PC-3 (cell line): ENCODE measurements around the gene PCNT.

ENCODE experiments used
- EZH2 ChIP-seq: fragments of 300-600 bp; sonication (generic); IDR thresholded peaks from one replicate; pipeline ENCODE4 v1.6.1; 2017; ENCODE audit warnings: antibody characterized with exemption, mild to moderate bottlenecking, low read length; ENCODE audit not compliant: unreplicated experiment
- TF ChIP-seq, protein P1 (sequence below): fragments of 300-600 bp; sonication (generic); conservative IDR thresholded peaks from 2 replicates; pipeline ENCODE4 v1.5.1; 2017; ENCODE audit warnings: antibody characterized with exemption, low read depth, mild to moderate bottlenecking, low read length

DNA sequence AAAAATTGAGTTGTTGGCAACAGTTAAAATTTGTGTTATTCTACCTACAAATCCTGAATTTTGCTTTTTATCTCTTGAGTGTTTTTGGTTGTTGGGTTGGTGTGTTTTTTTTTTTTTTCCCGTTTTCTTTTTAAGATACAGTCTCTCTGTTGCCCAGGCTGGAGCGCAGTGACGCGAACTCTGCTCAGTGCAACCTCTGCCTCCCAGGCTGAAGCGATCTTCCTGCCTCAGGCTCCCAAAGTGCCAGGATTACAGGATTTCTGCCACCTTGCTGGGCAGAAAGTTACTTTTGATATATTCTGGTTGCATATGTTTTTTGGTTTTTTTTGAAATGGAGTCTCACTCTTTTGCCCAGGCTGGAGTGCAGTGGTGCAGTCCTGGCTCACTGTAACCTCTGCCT, 4.2 kb downstream of the PCNT start:
- TF ChIP-seq, protein P1, sequence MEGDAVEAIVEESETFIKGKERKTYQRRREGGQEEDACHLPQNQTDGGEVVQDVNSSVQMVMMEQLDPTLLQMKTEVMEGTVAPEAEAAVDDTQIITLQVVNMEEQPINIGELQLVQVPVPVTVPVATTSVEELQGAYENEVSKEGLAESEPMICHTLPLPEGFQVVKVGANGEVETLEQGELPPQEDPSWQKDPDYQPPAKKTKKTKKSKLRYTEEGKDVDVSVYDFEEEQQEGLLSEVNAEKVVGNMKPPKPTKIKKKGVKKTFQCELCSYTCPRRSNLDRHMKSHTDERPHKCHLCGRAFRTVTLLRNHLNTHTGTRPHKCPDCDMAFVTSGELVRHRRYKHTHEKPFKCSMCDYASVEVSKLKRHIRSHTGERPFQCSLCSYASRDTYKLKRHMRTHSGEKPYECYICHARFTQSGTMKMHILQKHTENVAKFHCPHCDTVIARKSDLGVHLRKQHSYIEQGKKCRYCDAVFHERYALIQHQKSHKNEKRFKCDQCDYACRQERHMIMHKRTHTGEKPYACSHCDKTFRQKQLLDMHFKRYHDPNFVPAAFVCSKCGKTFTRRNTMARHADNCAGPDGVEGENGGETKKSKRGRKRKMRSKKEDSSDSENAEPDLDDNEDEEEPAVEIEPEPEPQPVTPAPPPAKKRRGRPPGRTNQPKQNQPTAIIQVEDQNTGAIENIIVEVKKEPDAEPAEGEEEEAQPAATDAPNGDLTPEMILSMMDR: no peak
- no peak for TF ChIP-seq EZH2
